Measurements from ENCODE around the gene SLC25A30. TPM values are rescaled to one million over a fixed set of nuclear protein-coding genes. Genes with fewer than 3 reads are reported as not detected.
"Not testable (repeated sequence)": the region's sequence is repeated elsewhere in the genome, so short reads cannot be mapped to it uniquely, and the experiment has no call there.

The SLC25A30 gene
- total RNA-seq, 1 experiment from 2014 or later, result 3.8 TPM

GRCh38 chr13:45376651-45377050 is 41.5 kb downstream of the SLC25A30 start:
- in situ Hi-C loops (cut with HindIII; ENCODE audit: low sequenced_read_pairs); DNase-seq (ENCODE audit: low spot score): not testable (repeated sequence)

DNA sequence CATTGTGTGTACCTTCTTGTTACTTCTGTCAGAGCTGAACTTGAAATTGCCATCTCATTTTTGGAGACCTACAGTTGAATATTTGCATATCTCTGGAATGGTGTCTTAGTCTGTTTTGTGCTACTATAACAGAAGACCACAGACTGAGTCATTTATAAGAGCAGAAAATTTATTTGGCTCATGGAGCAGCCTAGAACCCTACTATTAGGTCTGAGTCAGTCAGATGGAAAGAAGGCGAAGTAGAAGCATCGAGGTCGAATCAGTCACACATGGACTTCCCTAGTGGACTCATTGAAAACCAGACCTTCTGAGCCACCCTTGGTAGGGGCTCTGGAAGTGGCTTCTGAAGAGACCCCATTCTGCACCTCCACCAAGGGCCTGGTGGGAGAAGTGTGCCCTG is 43.3 kb downstream of the SLC25A30 start:
- in situ Hi-C loops (cut with HindIII; ENCODE audit: low sequenced_read_pairs), result no loop called here

GRCh38 chr13:45373162-45373547 is 45.0 kb downstream of the SLC25A30 start:
- no peak for DNase-seq (ENCODE audit: low spot score)
- in situ Hi-C loops (cut with HindIII; ENCODE audit: low sequenced_read_pairs), result no loop called here

More for the DNA sequence above, 43.3 kb downstream of the SLC25A30 start:
- no peak for DNase-seq (ENCODE audit: low spot score)

- in situ Hi-C loops (cut with HindIII; ENCODE audit: low sequenced_read_pairs), result no loop called here
- no peak for DNase-seq (ENCODE audit: low spot score)
Observed at GRCh38 chr13:45372189-45373161, 45.7 kb downstream of the SLC25A30 start.

GRCh38 chr13:45370922-45371406 is 47.2 kb downstream of the SLC25A30 start:
- in situ Hi-C loops (cut with HindIII; ENCODE audit: low sequenced_read_pairs), result no loop called here
- peak; percentile 20 for DNase-seq (ENCODE audit: low spot score)

DNA sequence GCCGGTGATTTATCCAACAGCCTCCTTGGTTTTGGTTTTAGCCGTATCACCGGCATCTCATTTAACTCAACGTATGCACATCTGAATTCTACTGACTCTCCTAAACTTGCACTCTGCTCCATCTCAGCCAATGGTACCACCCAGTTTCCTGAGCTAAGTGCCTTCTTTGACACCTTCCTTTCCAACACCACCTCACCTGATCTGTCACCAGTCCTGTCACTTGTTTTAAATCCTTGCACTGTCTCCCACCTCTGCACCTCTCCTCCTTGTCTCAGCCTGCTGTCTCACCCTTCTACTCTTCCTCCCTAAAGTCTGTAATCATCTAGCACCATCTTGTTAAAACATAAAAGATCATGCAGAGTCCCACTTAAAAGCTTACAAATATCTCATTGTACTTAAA is 49.1 kb downstream of the SLC25A30 start:
- no peak for DNase-seq (ENCODE audit: low spot score)
- in situ Hi-C loops (cut with HindIII; ENCODE audit: low sequenced_read_pairs), result no loop called here

- no peak for DNase-seq (ENCODE audit: low spot score)
- in situ Hi-C loops (cut with HindIII; ENCODE audit: low sequenced_read_pairs), result no loop called here
Observed at GRCh38 chr13:45368571-45368970, 49.6 kb downstream of the SLC25A30 start.

DNA sequence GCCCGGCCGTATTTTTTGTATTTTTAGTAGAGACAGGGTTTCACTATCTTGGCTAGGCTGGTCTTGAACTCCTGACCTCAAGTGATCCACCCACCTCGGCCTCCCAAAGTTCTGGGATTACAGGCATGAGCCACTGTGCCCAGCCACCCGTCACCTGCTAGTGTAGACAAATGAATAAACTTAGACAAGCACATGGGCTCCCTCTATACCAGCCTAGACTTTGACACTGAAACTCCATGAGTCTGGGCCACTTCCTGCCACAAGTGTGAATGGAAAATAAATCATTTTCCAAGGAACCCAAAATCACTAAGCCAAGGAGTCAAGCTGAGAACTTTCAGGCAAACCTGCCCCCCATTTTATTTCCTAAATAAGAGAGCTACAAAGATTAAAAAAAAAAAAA is 50.2 kb downstream of the SLC25A30 start:
- no peak for DNase-seq (ENCODE audit: low spot score)
- in situ Hi-C loops (cut with HindIII; ENCODE audit: low sequenced_read_pairs), result no loop called here

DNA sequence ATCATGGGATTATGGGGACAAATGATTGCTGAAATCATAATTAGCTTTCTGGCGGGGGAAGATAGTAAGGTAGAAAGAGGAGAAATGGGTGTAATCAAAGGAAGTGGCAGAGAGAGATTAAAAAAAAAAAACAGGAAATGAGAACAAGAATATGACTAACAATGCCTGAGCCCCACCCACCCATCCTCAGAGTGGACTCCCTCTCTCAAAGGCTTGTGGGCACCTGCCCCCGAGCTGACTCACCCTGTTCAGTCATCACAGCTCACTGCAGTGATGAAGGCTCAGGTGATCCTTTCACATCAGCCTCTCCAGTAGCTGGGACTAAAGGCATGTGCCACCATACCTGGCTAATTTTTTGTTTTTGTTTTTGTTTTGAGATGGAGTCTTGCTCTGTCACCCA is 50.8 kb downstream of the SLC25A30 start:
- in situ Hi-C loops (cut with HindIII; ENCODE audit: low sequenced_read_pairs), result no loop called here
- no peak for DNase-seq (ENCODE audit: low spot score)

DNA sequence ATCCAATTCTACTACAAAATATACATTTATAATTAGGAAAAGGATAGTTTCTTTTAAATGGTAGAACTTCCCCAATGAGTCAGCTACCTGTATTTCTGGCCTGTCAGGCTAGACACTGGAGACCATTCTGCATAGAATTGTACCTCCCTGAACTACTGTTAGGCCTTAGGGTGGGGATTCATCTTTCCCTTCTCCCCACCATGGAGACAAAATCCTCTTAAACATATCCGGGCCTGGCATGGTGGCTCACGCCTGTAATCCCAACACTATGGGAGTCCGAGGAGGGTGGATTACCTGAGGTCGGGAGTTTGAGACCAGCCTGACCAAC is 52.7 kb downstream of the SLC25A30 start:
- in situ Hi-C loops (cut with HindIII; ENCODE audit: low sequenced_read_pairs), result no loop called here
- no peak for DNase-seq (ENCODE audit: low spot score)

DNA sequence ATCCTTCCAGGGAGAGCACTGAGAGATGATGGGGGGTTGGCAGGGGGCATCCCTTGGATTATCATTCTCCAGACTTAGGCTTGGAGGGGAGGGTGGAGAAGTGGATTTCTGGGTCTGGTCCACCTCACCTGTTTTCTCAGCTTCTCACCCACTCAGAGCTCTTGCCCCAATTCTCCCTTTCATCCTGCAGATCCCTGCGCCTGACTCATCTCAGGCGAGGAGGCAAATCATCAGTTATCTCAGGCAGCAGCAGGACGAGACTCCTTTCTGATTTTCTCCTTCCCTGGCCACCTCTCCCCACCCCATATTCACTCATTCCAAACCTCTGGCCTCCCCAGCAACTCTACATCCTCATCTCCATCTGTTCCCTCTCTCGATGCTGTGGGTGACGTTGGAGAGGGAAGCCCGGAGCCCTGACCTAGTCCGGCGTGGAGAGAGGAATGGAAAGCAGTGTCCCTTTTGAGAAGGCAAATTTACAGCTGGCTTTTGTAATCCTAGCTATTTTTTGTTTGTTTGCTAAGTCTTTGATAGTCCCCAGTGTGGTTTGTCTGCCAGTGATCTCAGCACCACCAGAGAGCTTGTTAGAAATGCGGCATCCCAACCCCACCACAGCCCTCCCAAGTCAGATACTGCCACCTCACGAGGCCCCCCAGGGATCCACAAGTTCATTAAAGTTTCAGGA is 53.2 kb downstream of the SLC25A30 start:
- in situ Hi-C loops (cut with HindIII; ENCODE audit: low sequenced_read_pairs), result no loop called here
- no peak for DNase-seq (ENCODE audit: low spot score)

DNA sequence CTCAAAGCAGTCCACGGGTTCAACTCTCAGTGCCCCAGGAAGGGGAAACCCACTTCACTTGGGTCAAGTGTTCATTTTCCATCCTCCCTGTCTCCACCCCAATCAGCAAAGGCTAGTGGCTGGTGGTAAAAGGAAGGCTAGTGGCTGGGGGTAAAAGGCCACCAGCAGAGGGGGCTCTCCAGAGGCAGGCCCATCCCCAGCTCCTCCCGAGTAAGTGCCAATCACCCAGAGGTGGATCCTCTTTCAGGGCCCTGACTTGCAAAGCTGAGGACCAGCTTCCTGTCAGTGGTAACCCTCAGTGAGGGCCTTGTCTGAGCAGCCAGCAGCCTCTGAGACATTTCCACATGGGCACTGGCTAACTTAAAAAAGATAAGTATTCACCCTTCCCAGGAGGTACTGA is 55.2 kb downstream of the SLC25A30 start:
- in situ Hi-C loops (cut with HindIII; ENCODE audit: low sequenced_read_pairs), result no loop called here
- no peak for DNase-seq (ENCODE audit: low spot score)

- DNase-seq (ENCODE audit: low spot score), result no peak
- in situ Hi-C loops (cut with HindIII; ENCODE audit: low sequenced_read_pairs), result no loop called here
Observed at GRCh38 chr13:45361596-45362206, 56.5 kb downstream of the SLC25A30 start.

- DNase-seq (ENCODE audit: low spot score), result no peak
- in situ Hi-C loops (cut with HindIII; ENCODE audit: low sequenced_read_pairs), result no loop called here
Observed at GRCh38 chr13:45356966-45357672, 61.1 kb downstream of the SLC25A30 start.

DNA sequence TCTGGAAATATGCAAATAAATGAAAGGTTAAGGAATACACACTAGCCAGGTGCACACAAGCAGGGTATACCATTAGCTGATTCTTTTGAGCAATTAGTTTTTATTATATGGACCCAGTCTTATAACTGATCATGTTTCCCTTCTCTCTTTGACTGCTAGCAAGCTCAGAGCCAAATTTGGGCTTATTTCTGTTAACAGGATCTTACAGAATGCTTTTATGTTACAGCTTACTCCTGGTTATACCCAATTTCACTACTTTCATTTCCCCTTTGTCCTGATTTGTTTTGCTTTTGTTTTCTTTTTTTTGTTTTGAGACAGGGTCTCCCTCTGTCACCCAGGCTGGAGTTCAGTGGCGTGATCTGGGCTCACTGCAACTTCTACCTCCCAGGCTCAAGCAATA is 64.3 kb downstream of the SLC25A30 start:
- DNase-seq (ENCODE audit: low spot score), result no peak
- in situ Hi-C loops (cut with HindIII; ENCODE audit: low sequenced_read_pairs), result no loop called here

DNA sequence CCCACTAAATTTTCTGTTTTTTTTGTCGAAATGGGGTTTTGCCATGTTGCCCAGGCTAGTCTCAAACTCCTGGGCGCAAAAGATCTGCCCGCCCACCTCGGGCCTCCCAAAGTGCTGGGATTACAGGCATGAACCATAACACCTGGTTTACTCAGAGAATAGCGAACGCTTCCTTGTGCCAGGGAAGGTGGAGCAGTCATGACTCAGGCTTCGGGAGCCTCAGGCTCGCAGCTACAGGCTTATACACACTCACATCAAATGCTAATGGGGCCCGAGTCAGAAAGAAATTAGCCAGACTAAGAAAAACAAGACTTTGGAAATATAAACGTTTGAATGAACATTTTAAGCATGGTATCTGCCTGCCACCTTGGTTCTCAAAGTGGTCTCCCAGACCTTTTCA is 66.1 kb downstream of the SLC25A30 start:
- no peak for DNase-seq (ENCODE audit: low spot score)
- in situ Hi-C loops (cut with HindIII; ENCODE audit: low sequenced_read_pairs), result no loop called here

DNA sequence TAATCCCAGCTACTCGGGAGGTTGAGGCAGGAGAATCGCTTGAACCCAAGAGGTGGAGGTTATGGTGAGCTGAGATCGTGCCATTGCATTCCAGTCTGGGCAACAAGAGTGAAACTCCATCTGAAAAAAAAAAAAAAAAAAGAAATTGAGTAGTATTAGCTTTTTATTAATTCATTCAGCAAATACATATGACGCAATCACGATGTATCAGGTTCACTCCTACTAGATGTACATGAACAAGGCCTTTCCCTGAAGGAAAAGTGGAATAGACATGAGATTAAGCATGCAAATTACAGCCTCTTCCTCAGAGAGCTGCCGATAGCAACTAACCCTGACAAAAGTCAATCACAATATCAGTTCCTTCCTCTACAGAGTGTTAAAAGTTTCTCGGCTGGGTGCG is 68.0 kb downstream of the SLC25A30 start:
- no peak for DNase-seq (ENCODE audit: low spot score)
- in situ Hi-C loops (cut with HindIII; ENCODE audit: low sequenced_read_pairs), result no loop called here

- in situ Hi-C loops (cut with HindIII; ENCODE audit: low sequenced_read_pairs), result no loop called here
- no peak for DNase-seq (ENCODE audit: low spot score)
Observed at GRCh38 chr13:45349438-45349837, 68.7 kb downstream of the SLC25A30 start.

- DNase-seq (ENCODE audit: low spot score); in situ Hi-C loops (cut with HindIII; ENCODE audit: low sequenced_read_pairs): not testable (repeated sequence)
Observed at GRCh38 chr13:45344064-45344463, 74.1 kb downstream of the SLC25A30 start.

Measured in G401 (cell line).